Effector memory CD8-positive, alpha-beta T cell (primary cell): ENCODE measurements around the gene RASSF5.
"Not testable (repeated sequence)": the region's sequence is repeated elsewhere in the genome, so short reads cannot be mapped to it uniquely, and the experiment has no call there.

ENCODE experiments used
- ATAC-seq: fragments of 150-1000 bp; cut with Tn5 transposase; replicated peaks from 2 replicates; pipeline ENCODE4 v1.10.0; 2021; ENCODE audit warnings: mild to moderate bottlenecking, moderate library complexity
- DNase-seq, 3 experiments: peaks; one replicate each; pipeline ENCODE4 v3.0.0; 2021
- H3K27ac Mint-ChIP-seq, 2 donors: one replicate each; pipeline ENCODE4 v1.8.0; 2022; ENCODE audit warnings: mild to moderate bottlenecking in 2 of 2, mixed read lengths in 2 of 2, moderate library complexity in 2 of 2
- H3K27me3 Mint-ChIP-seq, 2 donors: one replicate each; pipeline ENCODE4 v1.8.0; 2022; ENCODE audit warnings: mixed read lengths in 2 of 2
- H3K36me3 Mint-ChIP-seq: one replicate; pipeline ENCODE4 v1.8.0; 2022; ENCODE audit warnings: mild to moderate bottlenecking, moderate library complexity, mixed read lengths; ENCODE audit not compliant: insufficient read depth
- H3K4me1 Mint-ChIP-seq, 2 donors: one replicate each; pipeline ENCODE4 v1.8.0; 2022; ENCODE audit warnings: low read depth in 2 of 2, mixed read lengths in 2 of 2
- H3K4me3 Mint-ChIP-seq, 2 donors: one replicate each; pipeline ENCODE4 v1.8.0; 2022; ENCODE audit warnings: mild to moderate bottlenecking in 2 of 2, mixed read lengths in 2 of 2, moderate library complexity in 2 of 2
- H3K9me3 Mint-ChIP-seq, 2 donors: one replicate each; pipeline ENCODE4 v1.8.0; 2022; ENCODE audit warnings: mixed read lengths in 2 of 2

The RASSF5 gene

DNA sequence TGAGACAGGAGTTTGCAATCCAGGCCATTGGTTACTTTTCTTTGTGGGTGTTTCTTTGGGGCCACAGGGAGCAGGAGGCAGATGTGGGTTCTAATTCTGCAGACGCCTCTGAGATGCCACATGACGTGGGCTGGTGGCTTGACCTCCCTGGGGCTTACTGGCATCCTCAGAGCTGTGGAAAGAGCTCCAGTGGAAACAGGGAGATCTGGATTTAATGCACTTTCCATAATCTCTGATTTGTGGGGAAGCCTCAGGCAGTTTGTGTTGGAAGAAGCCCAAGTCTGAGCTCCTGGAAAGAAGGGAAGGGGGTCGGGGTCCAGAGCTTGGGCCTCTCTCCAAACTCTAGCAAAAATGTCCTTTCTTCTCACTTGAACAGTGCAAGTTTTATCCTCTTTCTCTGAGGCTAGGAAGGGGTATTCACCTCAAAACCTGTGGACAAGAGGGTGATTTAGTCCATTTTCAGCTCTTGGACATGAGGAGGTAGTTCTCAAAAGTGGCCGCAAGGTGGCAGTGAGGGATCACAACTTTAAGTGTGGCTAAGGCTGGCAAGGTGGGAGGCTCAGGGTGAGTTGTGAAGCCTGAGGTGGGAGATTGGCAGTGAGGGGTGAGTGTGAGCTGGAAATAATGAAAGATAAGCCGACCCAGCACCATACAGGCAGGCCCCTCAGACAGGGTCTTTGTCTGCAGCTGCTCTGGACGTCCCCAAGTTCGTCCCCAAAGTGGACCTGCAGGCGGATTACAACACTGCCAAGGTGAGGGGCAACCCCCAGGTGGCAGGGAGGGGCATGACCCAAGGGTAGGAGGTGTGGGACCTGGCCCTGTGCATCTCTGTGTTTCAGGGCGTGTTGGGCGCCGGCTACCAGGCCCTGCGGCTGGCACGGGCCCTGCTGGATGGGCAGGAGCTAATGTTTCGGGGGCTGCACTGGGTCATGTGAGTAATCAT is 27.9 kb upstream of the RASSF5 start:
- no peak overlapping the region for H3K4me3 Mint-ChIP-seq
- peaks cover 47% of the 10 kb centered on the region for H3K36me3 Mint-ChIP-seq
- peak overlapping the region; percentile 7 to 41 for H3K27ac Mint-ChIP-seq
- ATAC-seq (peak; percentile 83), DNase-seq (peak; percentile 54 to 66 (median 64))
- H3K4me1 Mint-ChIP-seq, result peaks cover 10 to 16% of the 10 kb centered on the region in 2 donors
- H3K27me3 Mint-ChIP-seq, result no peaks in the 10 kb centered on the region
- no peaks in the 10 kb centered on the region for H3K9me3 Mint-ChIP-seq

DNA sequence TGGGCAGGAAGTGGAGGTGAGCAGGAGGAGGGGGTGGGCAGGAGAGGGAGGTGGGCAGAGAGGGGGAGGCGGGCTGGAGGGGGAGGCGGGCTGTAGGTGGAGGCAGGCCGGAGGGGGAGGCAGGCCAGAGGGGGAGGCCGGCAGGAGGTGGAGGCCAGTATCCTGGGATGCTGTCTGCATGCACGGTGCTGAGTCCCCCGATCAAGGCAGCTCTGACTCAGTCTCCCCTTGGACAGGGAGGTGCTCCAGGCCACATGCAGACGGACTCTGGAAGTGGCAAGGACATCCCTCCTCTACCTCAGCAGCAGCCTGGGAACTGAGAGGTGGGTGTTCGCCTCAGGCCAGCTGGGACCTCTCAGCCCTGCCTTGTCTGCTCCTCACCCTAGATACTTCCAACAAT is 27.1 kb upstream of the RASSF5 start:
- Mint-ChIP-seq H3K27me3 (no peaks in the 10 kb centered on the region), H3K9me3 (no peaks in the 10 kb centered on the region), H3K4me1 (peaks cover 10 to 16% of the 10 kb centered on the region in 2 donors), H3K36me3 (peaks cover 48% of the 10 kb centered on the region), H3K4me3 (no peak overlapping the region), H3K27ac (peak overlapping the region in 1 of 2 donors; percentile 42)
- ATAC-seq, result no peak
- no peak for DNase-seq

DNA sequence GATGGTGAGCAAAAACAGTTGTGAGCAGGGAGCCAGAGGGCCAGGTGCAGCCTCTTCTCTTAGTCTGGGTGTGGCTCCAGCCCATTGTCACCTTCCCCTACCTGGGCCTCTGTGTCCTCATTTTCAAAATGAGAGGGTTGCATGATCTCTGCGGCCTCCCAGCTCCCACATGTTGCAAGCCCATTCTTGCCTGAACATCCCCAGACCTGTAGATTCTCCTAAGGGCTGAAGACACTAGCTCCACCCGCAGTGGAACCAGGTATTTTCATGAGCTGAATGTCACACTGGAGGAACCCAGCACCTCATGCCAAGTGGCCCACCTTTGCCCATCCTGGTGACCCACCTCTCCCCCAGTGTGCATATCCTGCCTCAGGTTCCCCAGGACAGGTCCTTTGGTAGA is 24.7 kb upstream of the RASSF5 start:
- H3K4me3 Mint-ChIP-seq, result no peak overlapping the region
- H3K36me3 Mint-ChIP-seq, result peaks cover 37% of the 10 kb centered on the region
- H3K27ac Mint-ChIP-seq, result peak overlapping the region in 1 of 2 donors; percentile 16
- H3K27me3 Mint-ChIP-seq, result no peaks in the 10 kb centered on the region
- no peak for ATAC-seq
- H3K9me3 Mint-ChIP-seq, result no peaks in the 10 kb centered on the region
- DNase-seq, result no peak
- H3K4me1 Mint-ChIP-seq, result peaks cover 7 to 8% of the 10 kb centered on the region in 2 donors

DNA sequence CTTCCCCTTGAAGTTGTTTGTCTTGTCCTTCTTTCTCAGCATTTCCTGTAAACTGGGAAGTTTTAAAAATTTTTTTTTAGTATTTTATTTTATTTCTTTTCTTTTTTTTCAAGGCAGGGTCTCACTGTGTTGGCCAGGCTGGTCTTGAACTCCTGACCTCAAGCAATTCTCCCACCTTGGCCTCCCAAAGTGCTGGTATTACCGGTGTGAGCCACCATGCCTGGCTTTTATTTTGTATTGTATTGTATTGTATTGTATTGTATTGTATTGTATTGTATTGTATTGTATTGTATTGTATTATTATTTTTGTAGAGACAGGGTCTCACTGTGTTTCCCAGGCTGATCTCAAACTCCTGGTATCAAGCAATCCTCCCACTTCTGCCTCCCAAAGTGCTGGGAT is 23.5 kb upstream of the RASSF5 start:
- H3K4me3 Mint-ChIP-seq, H3K9me3 Mint-ChIP-seq, H3K27ac Mint-ChIP-seq, ATAC-seq, DNase-seq, H3K27me3 Mint-ChIP-seq: not testable (repeated sequence)
- peaks cover 38% of the 10 kb centered on the region for H3K36me3 Mint-ChIP-seq
- peaks cover 7 to 12% of the 10 kb centered on the region in 2 donors for H3K4me1 Mint-ChIP-seq

DNA sequence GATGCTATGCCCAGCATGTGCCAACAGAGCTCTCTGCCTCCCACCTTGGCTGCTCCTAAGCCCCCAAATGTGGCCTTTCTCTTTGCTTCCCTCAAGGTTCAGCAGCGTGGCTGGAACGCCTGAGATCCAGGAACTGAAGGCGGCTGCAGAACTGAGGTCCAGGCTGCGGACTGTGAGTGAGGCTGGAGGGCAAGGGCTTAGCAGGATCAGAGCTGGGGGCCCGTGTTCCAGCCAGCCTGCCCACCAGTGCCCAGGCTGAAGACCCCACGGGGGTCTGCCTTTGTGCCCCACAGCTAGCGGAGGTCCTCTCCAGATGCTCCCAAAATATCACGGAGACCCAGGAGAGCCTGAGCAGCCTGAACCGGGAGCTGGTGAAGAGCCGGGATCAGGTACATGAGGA is 22.4 kb upstream of the RASSF5 start:
- Mint-ChIP-seq H3K4me3 (no peak overlapping the region), H3K9me3 (no peaks in the 10 kb centered on the region), H3K36me3 (peaks cover 34% of the 10 kb centered on the region), H3K4me1 (peaks cover 0 to 4% of the 10 kb centered on the region in 2 donors), H3K27me3 (no peaks in the 10 kb centered on the region), H3K27ac (peak overlapping the region in 1 of 2 donors; percentile 15)
- DNase-seq, result no peak
- no peak for ATAC-seq

DNA sequence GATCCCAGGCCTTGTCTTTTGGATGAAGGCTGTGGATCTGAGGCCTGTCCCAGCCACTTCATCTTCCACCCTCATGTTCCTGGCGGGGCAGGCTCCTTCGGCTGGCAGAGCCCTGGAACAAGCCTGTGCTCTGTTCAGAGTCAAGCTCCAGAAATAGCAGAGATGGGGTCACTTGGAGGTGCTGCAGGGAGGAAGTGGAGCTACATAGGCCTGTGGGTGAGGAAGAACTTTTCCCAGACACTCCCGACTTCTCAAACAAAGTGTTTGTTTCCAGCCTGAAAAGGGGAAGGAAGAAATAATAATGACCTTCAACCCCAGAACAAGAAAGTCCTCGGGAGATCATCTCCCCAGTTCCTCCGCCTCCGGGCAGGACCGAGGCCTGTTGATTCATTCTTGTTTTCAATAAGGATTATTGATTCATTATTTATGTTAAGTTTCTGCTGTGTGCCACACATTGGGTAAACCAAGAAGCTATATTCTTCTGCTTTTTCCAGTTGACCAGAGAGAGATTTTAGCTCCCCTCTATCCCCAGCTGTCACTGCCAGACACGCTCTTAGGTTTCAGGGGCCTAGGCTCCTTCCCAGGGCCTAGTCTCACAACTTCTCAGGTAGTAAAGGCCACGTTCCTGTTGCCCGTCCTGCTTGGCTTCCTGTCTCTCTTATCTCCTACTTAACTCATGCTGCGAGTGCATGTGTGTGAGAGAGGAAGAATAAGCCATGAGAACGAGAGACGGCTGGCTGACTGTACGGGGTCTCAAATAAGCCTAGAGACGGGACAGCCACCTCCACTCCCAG is 20.1 kb upstream of the RASSF5 start:
- ATAC-seq (no peak), DNase-seq (no peak)
- no peaks in the 10 kb centered on the region for H3K27me3 Mint-ChIP-seq
- no peaks in the 10 kb centered on the region for H3K9me3 Mint-ChIP-seq
- H3K36me3 Mint-ChIP-seq, result peaks cover 28% of the 10 kb centered on the region
- peaks cover 0 to 4% of the 10 kb centered on the region in 2 donors for H3K4me1 Mint-ChIP-seq
- H3K4me3 Mint-ChIP-seq, result no peak overlapping the region
- H3K27ac Mint-ChIP-seq, result no peak overlapping the region

DNA sequence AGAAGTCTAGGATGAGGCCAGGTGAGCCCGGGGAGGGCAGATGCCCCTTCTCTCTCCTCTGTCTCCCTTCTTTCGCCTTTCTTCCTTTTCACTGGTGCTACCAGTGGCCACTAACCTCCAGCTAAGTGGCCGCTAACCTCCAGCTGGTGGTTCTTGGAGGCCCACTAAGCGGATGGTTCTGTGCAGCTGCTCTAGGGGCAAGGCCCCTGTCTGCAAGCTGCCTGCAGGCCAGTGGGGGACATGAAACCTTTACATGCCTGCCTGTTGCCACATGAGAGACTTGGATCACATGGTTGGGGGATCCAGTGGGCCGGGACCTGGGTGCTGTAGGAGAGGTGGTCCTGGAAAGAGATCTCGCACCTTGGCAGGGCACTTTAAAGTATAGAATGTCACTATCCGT is 19.4 kb upstream of the RASSF5 start:
- DNase-seq (no peak), ATAC-seq (no peak)
- H3K27ac Mint-ChIP-seq, result peak overlapping the region; percentile 33 to 69
- H3K4me3 Mint-ChIP-seq, result no peak overlapping the region
- H3K27me3 Mint-ChIP-seq, result no peaks in the 10 kb centered on the region
- H3K9me3 Mint-ChIP-seq, result no peaks in the 10 kb centered on the region
- H3K36me3 Mint-ChIP-seq, result peaks cover 34% of the 10 kb centered on the region
- H3K4me1 Mint-ChIP-seq, result peaks cover 0 to 4% of the 10 kb centered on the region in 2 donors

DNA sequence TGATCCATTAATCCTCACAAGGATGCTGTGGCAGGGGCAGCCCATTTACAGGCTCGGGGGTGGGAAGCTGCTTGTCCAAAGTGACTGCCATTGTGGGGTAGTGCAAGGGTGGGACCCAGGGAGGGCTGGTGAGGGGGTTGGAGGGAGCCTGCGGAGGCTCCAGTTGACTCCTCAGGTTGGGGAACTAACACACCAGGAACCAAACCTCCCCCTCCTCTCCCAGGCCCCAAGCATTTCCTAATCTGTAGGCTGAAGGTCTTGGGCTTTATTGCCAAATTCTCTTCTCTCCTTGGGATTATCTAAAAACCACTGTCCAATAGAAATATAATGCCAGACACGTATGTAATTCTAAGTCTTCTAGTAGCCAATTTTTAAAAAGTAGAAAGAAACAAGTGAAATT is 18.9 kb upstream of the RASSF5 start:
- Mint-ChIP-seq H3K27me3 (no peaks in the 10 kb centered on the region), H3K4me3 (no peak overlapping the region), H3K9me3 (no peaks in the 10 kb centered on the region), H3K4me1 (peaks cover 0 to 4% of the 10 kb centered on the region in 2 donors), H3K27ac (peak overlapping the region; percentile 33 to 69), H3K36me3 (peaks cover 34% of the 10 kb centered on the region)
- DNase-seq (no peak), ATAC-seq (no peak)

DNA sequence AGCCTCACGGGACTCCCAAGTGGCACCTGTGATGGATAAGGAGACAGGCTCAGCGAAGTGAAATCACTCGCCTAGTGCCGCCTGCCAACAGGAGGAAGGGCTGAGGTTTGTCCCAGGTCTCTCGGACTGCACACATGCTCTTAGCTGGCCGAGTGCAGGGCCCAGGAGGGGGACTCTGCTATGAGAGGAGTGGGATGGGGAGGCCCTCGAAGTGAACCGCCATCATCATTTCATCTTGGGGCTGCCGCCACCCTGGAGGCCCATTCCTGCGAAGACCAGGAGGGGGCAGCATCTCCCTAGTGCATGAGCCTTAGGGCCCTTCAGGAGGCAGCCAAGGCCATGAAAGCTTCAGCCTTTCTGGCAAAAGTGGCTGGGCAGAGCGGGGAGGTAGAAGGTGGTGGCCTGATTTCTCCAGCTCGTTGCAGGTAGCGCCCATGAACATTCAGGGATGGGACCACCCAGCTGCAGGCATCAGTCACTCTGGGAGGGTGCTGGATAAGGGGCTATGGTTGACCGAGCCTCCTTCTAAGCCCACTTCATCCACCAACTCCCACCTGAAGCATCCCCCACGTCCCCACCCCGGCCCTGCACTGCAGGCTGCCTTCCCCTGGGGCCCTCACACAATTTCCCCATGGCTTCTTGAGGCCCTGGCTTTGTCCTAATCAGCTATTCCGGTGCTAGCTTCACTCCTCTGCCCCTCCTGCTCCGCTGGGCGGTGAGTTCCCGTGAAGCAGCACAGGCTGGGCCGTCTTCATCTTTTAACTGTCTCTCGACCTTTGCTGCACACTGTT is 17.2 kb upstream of the RASSF5 start:
- Mint-ChIP-seq H3K4me3 (no peak overlapping the region), H3K9me3 (no peaks in the 10 kb centered on the region), H3K27me3 (no peaks in the 10 kb centered on the region), H3K27ac (peak overlapping the region in 1 of 2 donors; percentile 42), H3K36me3 (peaks cover 37% of the 10 kb centered on the region), H3K4me1 (peaks cover 0 to 4% of the 10 kb centered on the region in 2 donors)
- ATAC-seq (peak; percentile 84), DNase-seq (peak; percentile 65 to 70 (median 68))

DNA sequence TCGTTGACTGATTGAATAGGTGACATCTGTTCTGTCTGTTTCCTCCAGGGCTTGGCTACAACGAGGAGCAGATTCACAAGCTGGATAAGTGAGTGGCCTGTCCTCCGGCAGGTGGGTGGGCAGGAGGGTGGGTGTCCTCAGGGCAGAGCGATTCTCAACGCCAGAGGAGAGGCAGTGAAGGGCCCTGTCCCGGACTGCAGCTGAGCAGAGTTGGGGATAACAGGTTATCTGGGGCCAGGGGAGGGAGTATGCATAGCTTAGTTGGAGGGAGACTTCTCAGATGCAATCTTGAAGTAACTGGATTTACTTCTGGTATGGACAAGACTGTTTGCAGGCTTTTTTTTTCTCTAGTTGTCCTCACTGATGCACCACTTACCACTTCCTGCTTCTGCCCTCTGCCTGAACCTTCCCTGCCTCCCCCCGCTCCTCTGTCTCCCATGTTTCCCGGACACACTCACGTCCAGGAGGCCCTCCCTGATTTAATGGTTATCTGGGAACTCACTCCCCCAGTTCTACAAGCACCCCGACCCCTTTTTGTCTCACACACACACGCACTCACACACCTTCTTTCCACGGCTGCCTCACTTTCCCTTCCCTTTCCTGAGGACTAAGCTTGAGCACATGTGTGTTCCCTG is 16.4 kb upstream of the RASSF5 start:
- no peaks in the 10 kb centered on the region for H3K9me3 Mint-ChIP-seq
- H3K4me1 Mint-ChIP-seq, result peaks cover 0 to 4% of the 10 kb centered on the region in 2 donors
- peak overlapping the region in 1 of 2 donors; percentile 42 for H3K27ac Mint-ChIP-seq
- ATAC-seq, result no peak
- no peaks in the 10 kb centered on the region for H3K27me3 Mint-ChIP-seq
- no peak for DNase-seq
- no peak overlapping the region for H3K4me3 Mint-ChIP-seq
- H3K36me3 Mint-ChIP-seq, result peaks cover 41% of the 10 kb centered on the region

DNA sequence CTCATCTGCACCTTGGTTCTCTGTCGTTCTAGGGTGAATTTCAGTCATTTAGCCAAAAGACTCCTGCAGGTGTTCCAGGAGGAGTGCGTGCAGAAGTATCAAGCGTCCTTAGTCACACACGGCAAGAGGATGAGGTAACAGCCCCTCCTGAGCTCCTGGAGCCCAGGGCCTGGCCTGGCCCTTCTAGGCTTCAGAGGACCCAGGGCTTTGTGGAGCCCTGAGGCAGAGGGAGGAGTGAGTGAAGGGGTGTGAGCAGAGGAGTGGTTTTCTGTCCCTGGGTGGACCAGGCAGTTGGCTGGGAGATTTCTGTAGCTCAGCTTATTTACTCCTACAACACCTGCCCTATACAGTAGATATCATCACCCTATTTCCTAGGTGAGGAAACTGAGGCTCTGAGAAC is 15.7 kb upstream of the RASSF5 start:
- Mint-ChIP-seq H3K4me1 (peaks cover 4 to 6% of the 10 kb centered on the region in 2 donors), H3K36me3 (peaks cover 44% of the 10 kb centered on the region), H3K9me3 (no peaks in the 10 kb centered on the region), H3K27ac (peak overlapping the region in 1 of 2 donors; percentile 39), H3K27me3 (no peaks in the 10 kb centered on the region), H3K4me3 (no peak overlapping the region)
- DNase-seq, result no peak
- ATAC-seq, result no peak

DNA sequence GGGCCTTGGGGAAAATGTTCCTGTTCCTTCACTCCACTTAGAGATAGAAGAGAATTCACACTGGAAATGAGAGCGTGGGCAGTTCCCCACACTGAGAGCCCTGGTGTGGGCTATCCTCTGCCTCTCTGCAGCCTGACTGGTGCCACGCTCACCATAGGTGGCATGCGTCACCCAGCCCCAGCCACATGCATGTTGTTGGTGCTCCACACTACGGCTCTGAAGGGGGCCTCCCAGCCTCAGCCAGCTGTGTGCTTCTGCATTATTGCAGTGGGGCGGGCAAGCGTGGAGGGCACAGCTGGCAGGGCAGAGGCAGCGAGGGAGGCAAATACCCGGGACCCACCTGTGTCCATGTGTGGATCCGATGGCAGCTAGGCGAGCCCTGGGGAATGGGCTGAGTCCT is 14.7 kb upstream of the RASSF5 start:
- Mint-ChIP-seq H3K27ac (peak overlapping the region in 1 of 2 donors; percentile 39), H3K4me3 (no peak overlapping the region), H3K9me3 (no peaks in the 10 kb centered on the region), H3K27me3 (no peaks in the 10 kb centered on the region), H3K4me1 (peaks cover 4 to 8% of the 10 kb centered on the region in 2 donors), H3K36me3 (peaks cover 44% of the 10 kb centered on the region)
- no peak for ATAC-seq
- DNase-seq, result no peak

DNA sequence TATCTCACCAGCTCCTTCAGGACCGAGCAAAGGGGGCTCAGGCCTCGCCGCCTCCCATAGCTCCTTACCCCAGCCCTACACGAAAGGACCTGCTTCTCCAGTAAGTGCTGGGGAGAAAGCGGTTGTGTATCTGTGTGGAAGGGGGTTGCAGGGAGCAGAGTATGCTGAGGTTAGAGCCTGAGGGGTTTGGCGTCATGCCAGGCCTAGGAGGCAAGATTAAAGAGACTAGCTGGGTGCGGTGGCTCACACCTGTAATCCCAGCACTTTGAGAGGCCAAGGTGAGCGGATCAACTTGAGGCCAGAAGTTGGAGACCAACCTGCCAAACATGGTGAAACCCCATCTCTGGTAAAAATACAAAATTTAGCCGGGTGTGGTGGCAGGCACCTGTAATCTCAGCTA is 14.1 kb upstream of the RASSF5 start:
- DNase-seq (no peak), ATAC-seq (no peak)
- H3K27ac Mint-ChIP-seq, result no peak overlapping the region
- H3K4me3 Mint-ChIP-seq, result no peak overlapping the region
- peaks cover 0 to 8% of the 10 kb centered on the region in 2 donors for H3K4me1 Mint-ChIP-seq
- H3K27me3 Mint-ChIP-seq, result no peaks in the 10 kb centered on the region
- H3K9me3 Mint-ChIP-seq, result no peaks in the 10 kb centered on the region
- peaks cover 41% of the 10 kb centered on the region for H3K36me3 Mint-ChIP-seq
